IPS-NIHi7 (cell line): ENCODE results near the gene PITX1.

Source experiments
- DNase-seq: peaks from one replicate; pipeline ENCODE4 v3.0.0; 2012; ENCODE audit warnings: mixed read lengths; ENCODE audit errors: extremely low spot score

PITX1 gene

DNA sequence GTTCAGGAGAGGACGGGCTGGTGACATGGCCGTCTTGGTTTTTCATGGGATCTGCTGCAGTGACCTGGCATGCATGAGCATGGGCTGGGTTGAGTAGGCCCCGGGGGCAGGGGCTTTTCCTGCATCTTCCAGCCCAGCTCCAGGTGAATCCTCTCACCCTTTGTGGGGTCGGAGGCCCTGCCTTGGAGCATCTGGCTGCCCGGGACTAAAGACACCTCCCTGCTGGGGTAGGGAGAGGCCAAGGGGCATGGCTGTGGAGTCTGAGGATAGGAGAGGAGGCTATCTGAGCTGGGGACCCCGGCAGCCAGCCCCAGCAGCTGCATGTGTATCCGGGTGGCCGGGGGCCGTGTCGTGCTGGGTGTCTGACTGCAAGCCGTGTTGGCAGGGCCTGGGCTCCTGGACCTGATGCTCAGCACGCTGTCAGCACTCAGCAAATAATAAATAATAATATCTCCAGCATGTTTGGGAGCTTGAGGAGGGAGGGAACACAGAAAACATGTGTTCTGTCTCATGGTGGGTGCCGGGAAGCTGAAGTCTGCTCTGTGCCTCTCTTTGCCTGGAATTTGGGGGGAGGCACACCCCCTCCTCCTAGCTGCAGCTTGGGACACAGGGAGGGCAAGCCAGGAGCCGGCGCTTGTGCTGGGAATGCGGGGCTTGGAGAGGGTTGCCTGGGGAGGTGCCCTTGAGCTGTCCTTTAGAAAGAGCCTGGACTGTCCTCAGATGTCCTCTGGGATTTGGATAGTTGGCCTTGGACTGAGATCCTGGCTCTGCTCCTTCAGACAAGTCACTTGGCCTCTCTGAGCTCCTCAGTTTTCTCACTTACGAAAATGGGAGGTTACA lies 28.4 kb upstream of the PITX1 start:
- DNase-seq: no peak

DNA sequence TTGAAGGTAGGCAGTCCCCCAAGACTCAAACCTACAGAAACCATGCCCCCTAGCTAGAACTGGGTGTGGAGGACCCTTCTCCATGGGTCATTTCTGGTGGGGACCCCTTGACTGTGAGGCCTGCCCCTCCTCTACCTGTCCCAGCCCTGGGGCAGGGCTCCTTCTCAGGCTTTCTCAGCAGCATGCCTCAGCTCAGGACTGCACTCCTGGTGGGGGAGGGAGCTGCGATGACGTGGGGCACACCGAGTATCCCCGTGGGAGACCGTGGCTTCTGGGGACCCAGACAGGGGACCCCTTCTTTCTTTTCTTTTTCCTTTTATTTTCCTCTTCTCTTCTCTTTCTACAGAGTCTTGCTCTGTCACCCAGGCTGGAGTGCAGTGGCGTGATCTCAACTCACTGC lies 27.0 kb upstream of the PITX1 start:
- no peak for DNase-seq

DNA sequence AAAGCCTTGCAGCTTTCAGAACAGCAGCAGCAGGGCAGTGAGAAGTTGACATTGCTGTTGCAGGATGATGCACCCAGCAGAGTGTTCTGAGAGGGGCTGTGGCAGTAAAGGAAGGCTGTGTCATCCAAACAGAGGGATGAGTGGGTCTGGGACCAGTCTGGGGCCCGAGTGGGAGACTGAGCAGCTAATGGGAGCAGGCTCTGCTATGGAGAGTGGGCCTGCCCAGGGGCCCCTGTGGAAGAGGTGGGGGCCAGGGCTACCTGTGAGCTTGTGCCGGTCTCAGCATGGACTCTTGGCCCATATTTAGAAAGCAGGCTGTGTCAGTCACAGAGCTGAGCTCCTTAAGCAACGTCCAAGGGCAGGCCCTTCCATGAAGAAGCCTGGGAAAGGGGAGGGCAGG lies 26.0 kb upstream of the PITX1 start:
- no peak for DNase-seq

- no peak for DNase-seq
Observed at GRCh38 chr5:135059000-135059923, 25.2 kb upstream of the PITX1 start.

DNA sequence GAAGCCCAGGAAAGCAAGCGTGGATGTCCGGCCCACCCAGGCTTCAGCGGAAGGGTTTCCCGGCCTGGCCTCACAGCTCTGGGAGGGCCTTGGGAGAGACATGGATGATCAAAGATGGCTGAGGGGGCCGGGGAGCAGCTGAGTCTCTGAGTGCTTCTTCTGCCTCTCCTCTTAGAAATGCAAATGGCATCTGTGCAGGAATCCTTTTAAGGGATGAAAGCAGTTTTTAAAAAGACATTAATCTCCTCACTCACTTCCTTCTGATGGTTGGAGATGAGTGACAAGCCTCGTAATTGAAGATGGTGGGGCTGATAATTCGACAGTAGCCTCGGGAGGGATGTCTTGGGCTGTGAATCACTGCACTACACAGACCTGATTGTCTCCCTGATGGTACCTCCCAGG lies 24.3 kb upstream of the PITX1 start:
- DNase-seq: no peak

DNA sequence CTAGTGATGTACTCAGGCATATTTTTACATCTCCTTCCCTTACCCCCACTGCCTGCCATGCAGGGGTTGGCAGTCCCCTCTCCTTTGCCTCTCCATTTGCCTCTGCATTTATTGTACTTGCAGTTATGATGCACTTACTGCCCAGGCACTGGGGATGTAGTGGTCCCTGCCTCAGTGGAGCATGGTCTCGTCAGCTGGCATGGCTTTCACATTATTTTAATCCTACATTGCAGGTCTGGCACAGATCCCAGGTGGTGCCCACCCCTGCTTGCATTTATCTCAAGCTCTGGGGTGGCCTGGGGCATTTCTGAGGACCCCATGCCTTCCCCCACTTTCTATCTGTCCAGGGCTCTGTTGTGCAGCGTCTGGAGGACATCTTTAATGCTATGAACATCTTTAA lies 23.2 kb upstream of the PITX1 start:
- no peak for DNase-seq

- DNase-seq: no peak
Observed at GRCh38 chr5:135056316-135057030, 22.4 kb upstream of the PITX1 start.

DNA sequence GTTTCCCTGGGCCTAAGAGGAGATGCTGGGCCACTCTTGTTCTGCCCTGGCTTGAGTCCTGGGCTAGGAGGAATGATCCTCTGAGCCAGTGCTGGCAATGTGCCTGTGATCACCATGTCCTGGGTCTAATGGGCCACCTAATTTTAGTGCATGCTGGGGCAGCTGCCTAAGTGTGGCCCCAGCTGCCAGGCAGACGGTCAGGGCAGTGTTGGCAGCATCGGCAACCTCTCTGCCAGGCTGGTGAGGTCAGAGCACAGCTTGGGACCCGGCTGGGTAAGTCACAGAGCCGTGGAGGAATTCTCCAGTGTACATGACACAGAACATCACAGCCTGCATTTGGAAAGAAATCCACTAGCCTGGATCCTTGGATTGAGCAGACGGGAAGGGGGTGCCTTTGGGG lies 21.4 kb upstream of the PITX1 start:
- no peak for DNase-seq

GRCh38 chr5:135054546-135054945 lies 20.5 kb upstream of the PITX1 start:
- DNase-seq: no peak

- DNase-seq: no peak
Observed at GRCh38 chr5:135053989-135054388, 20.0 kb upstream of the PITX1 start.

DNA sequence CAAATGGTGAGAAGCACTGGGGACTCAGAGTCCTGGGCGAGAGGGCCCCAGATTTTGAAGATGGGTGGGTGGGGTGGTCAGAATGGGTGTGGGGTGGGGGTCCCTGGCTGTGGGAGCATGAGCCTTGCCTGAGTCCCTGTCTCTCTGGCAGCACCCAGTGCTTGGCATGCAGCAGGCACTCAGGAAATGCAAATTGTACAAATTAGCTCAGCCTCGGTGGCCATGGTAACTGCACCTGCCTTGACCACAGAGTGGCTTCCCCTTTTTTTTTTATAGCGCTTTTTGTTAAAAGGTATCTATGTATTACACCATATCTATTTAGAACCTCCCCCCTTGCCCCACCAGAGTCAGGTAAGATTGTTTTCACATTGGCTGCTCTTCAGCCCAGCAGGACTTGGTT lies 19.2 kb upstream of the PITX1 start:
- no peak for DNase-seq

- no peak for DNase-seq
Observed at GRCh38 chr5:135052511-135053145, 18.6 kb upstream of the PITX1 start.

GRCh38 chr5:135051872-135052271 lies 17.8 kb upstream of the PITX1 start:
- no peak for DNase-seq

DNA sequence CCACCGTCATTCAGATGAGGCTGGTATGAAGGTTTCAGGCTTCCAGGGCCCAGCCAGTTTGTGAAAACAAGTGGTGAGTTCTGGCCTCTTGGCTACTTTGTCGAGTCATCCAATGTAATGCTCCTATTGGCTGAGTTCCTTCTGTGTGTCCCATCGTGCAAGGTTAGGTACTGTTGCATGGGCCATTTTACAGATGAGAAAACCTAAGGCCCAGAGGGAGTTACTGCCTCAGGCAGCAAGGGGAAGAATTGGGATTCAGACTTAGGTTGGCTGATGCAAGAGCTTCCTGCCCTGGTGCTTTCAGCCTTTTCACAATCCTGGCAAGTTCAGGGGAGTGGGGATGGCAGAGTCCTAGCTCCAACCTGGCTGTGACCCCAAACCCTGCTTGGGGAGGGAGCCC lies 17.4 kb upstream of the PITX1 start:
- DNase-seq: no peak

GRCh38 chr5:135050244-135050767 lies 16.3 kb upstream of the PITX1 start:
- no peak for DNase-seq

DNA sequence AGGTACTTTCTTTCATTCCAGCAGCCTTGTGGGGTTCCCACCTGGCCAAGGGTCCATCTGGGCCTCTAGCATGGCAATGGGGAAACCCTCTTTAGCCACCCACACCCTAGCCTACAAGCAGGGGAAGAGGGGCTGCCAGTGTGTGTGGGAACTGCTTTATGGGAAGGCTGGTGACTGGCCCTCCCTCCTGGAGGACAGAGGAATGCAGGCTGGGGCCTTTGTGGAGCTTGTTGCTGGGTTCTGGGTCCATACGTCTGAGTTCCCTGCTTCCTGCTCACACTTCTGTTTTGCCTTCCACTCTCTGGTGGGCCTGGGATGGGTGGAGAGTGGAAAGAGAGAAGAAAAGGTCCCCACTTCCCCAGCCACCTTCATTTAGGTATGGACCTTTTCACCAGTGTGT lies 14.9 kb upstream of the PITX1 start:
- DNase-seq: no peak

GRCh38 chr5:135048286-135048685 lies 14.3 kb upstream of the PITX1 start:
- DNase-seq: no peak

DNA sequence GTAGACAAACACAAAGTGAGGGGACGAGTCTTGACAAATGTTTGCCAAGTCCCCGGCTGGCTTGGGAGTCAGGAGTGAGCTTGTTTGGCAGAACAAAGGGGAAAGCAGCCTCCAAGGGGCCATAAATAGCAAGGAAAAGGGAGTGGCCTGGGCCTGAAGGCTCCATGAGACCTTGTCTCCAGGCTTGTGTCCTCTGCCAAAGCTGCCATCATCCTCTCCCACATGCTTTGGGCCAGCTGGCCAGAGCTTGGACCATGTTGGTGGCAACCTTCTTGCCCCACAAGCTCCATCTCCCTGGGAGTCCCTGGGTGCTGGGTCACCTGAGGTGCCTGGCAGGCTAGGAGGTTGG lies 13.3 kb upstream of the PITX1 start:
- no peak for DNase-seq

DNA sequence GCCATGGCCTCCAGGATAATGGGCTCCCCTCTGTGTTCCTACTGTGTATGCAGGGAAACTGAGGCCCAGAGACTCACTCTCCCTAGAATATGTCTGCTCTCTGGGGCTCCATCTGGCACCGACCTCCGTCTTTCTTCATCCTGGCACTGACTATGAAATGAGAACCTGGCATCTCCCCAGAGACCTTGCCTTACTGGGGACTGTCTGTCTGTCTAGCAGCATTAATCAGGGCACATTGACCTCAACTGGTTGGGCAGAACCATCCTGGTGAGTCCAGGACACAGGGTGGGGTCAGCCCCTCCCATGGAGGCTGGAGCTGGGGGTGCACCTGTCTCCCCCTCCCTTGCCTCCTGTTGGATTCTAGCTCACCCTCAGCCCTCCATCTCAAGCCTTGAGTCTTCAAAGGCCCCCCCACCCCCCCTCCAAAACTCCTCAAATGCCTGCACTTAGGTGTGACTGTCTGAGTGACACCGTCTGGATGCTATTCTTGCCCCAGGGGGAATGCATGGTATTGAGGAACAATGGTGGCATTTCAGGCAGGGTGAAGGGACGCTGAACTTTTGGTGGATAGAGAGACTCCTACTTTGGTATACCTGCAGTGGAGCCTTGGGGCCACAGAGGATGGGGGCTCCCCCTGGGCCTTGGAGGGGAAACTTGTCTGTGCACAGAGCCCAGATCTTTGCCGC lies 12.8 kb upstream of the PITX1 start:
- no peak for DNase-seq

GRCh38 chr5:135045488-135045887 lies 11.5 kb upstream of the PITX1 start:
- DNase-seq: no peak

GRCh38 chr5:135042595-135042994 lies 8.6 kb upstream of the PITX1 start:
- no peak for DNase-seq
